Measurements from ENCODE around the gene CDH7.

The CDH7 gene

GRCh38 chr18:65750389-65751154 lies at the start of gene CDH7:
CDH7 (plus strand) TSS chr18:65751012; CDS start chr18:65762843, 11,831 bp downstream.
- no peak for DNase-seq (ENCODE audit: low read depth in 1 of 2, low spot score in 1 of 2)

- no peak for DNase-seq (ENCODE audit: low read depth in 1 of 2, low spot score in 1 of 2)
Measured at GRCh38 chr18:65704046-65704445, 46.8 kb upstream of the CDH7 start.

- DNase-seq (ENCODE audit: low read depth in 1 of 2, low spot score in 1 of 2), result no peak
Measured at GRCh38 chr18:65706646-65707045, 44.2 kb upstream of the CDH7 start.

- no peak for DNase-seq (ENCODE audit: low read depth in 1 of 2, low spot score in 1 of 2)
Measured at GRCh38 chr18:65711493-65711892, 39.3 kb upstream of the CDH7 start.

GRCh38 chr18:65721619-65722018 lies 29.2 kb upstream of the CDH7 start:
- no peak for DNase-seq (ENCODE audit: low read depth in 1 of 2, low spot score in 1 of 2)

- DNase-seq (ENCODE audit: low read depth in 1 of 2, low spot score in 1 of 2), result no peak
Measured at GRCh38 chr18:65725251-65726050, 25.4 kb upstream of the CDH7 start.

GRCh38 chr18:65735155-65735554 lies 15.7 kb upstream of the CDH7 start:
- DNase-seq (ENCODE audit: low read depth in 1 of 2, low spot score in 1 of 2), result no peak

GRCh38 chr18:65737471-65737955 lies 13.3 kb upstream of the CDH7 start:
- no peak for DNase-seq (ENCODE audit: low read depth in 1 of 2, low spot score in 1 of 2)

GRCh38 chr18:65746936-65747335 lies 3.9 kb upstream of the CDH7 start:
- DNase-seq (ENCODE audit: low read depth in 1 of 2, low spot score in 1 of 2), result no peak

GRCh38 chr18:65748321-65748720 lies 2.5 kb upstream of the CDH7 start:
- no peak for DNase-seq (ENCODE audit: low read depth in 1 of 2, low spot score in 1 of 2)

- DNase-seq (ENCODE audit: low read depth in 1 of 2, low spot score in 1 of 2), result no peak
Measured at GRCh38 chr18:65749841-65750240, 971 bp upstream of the CDH7 start.

GRCh38 chr18:65751155-65752085 lies 608 bp downstream of the CDH7 start:
- DNase-seq (ENCODE audit: low read depth in 1 of 2, low spot score in 1 of 2), result no peak

- DNase-seq (ENCODE audit: low read depth in 1 of 2, low spot score in 1 of 2), result no peak
Measured at GRCh38 chr18:65752625-65753325, 2.0 kb downstream of the CDH7 start.

GRCh38 chr18:65753520-65753919 lies 2.7 kb downstream of the CDH7 start:
- no peak for DNase-seq (ENCODE audit: low read depth in 1 of 2, low spot score in 1 of 2)

- no peak for DNase-seq (ENCODE audit: low read depth in 1 of 2, low spot score in 1 of 2)
Measured at GRCh38 chr18:65754121-65754520, 3.3 kb downstream of the CDH7 start.

GRCh38 chr18:65755616-65756015 lies 4.8 kb downstream of the CDH7 start:
- no peak for DNase-seq (ENCODE audit: low read depth in 1 of 2, low spot score in 1 of 2)

- no peak for DNase-seq (ENCODE audit: low read depth in 1 of 2, low spot score in 1 of 2)
Measured at GRCh38 chr18:65760457-65760856, 9.6 kb downstream of the CDH7 start.

GRCh38 chr18:65761636-65762295 lies 11.0 kb downstream of the CDH7 start:
- no peak for DNase-seq (ENCODE audit: low read depth in 1 of 2, low spot score in 1 of 2)

- no peak for DNase-seq (ENCODE audit: low read depth in 1 of 2, low spot score in 1 of 2)
Measured at GRCh38 chr18:65762556-65762955, 11.7 kb downstream of the CDH7 start.

- no peak for DNase-seq (ENCODE audit: low read depth in 1 of 2, low spot score in 1 of 2)
Measured at GRCh38 chr18:65767406-65767805, 16.6 kb downstream of the CDH7 start.
